SK-N-SH (cell line): Measurements from ENCODE around the gene NTM.

ENCODE experiments used
- EP300 ChIP-seq, 2 experiments: IDR thresholded peaks; 2 replicates each; pipeline versions ENCODE4 v1.4.0 to v1.6.1; 2012; ENCODE audit warnings: borderline replicate concordance in 1 of 2, low read depth in 1 of 2, low read length in 1 of 2
- EZH2phosphoT487 ChIP-seq: fragments of 200-600 bp; sonication (generic); IDR thresholded peaks from 2 replicates; pipeline ENCODE4 v1.6.1; 2017; ENCODE audit warnings: low read depth, mixed run types, mild to moderate bottlenecking, antibody characterized with exemption, moderate library complexity, borderline replicate concordance
- FOXJ3 ChIP-seq: sonication (generic); formaldehyde crosslinking; IDR thresholded peaks from 2 replicates; pipeline ENCODE4 v1.5.1; 2020; ENCODE audit warnings: mild to moderate bottlenecking, missing genetic modification reagents
- GABPA ChIP-seq: IDR thresholded peaks from 2 replicates; pipeline ENCODE4 v1.4.0; 2012; ENCODE audit warnings: low read depth, mild to moderate bottlenecking
- RAD21 ChIP-seq: IDR thresholded peaks from 2 replicates; pipeline ENCODE4 v1.6.1; 2012; ENCODE audit warnings: mild to moderate bottlenecking, low read length
- RCOR1 ChIP-seq: fragments of 150-350 bp; IDR thresholded peaks from 2 replicates; pipeline ENCODE4 v1.6.1; 2017; ENCODE audit warnings: antibody characterized with exemption, low read length
- RXRA ChIP-seq: IDR thresholded peaks from 2 replicates; pipeline ENCODE4 v1.4.0; 2012; ENCODE audit warnings: low read depth, mild to moderate bottlenecking, borderline replicate concordance
- TAF1 ChIP-seq: IDR thresholded peaks from 2 replicates; pipeline ENCODE4 v1.6.1; 2012; ENCODE audit warnings: low read depth, mild to moderate bottlenecking, low read length, moderate library complexity, borderline replicate concordance
- TF ChIP-seq, protein P1 (sequence below): fragments of 200-600 bp; sonication (generic); IDR thresholded peaks from 2 replicates; pipeline ENCODE4 v1.6.1; 2017; ENCODE audit warnings: antibody characterized with exemption, mild to moderate bottlenecking, moderate library complexity
- TF ChIP-seq, protein P2 (sequence below): IDR thresholded peaks from 2 replicates; pipeline ENCODE4 v1.6.1; 2012; ENCODE audit warnings: mild to moderate bottlenecking, low read depth, low read length, moderate library complexity

DNA sequence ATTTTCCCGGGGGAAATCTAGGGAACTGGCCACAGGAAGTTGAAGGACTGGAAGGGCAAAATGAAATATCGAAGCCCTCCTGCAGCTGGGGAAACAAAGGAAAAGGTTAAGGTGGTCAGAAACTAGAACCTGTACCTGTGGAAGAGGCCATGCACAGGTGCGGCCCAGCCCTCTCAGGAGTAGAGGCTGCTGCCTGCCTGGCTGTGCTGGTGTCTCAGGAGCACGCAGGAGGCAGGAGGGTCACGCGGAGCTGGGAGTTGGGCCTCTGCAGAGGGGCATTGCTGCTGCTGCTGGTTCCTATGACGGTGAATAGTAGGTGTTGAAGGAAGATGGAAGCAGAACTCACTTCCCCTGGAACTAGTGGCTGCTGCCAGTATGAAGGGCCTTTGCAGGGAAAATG is 425.7 kb downstream of the NTM start:
- TF ChIP-seq, protein P1, sequence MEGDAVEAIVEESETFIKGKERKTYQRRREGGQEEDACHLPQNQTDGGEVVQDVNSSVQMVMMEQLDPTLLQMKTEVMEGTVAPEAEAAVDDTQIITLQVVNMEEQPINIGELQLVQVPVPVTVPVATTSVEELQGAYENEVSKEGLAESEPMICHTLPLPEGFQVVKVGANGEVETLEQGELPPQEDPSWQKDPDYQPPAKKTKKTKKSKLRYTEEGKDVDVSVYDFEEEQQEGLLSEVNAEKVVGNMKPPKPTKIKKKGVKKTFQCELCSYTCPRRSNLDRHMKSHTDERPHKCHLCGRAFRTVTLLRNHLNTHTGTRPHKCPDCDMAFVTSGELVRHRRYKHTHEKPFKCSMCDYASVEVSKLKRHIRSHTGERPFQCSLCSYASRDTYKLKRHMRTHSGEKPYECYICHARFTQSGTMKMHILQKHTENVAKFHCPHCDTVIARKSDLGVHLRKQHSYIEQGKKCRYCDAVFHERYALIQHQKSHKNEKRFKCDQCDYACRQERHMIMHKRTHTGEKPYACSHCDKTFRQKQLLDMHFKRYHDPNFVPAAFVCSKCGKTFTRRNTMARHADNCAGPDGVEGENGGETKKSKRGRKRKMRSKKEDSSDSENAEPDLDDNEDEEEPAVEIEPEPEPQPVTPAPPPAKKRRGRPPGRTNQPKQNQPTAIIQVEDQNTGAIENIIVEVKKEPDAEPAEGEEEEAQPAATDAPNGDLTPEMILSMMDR = no peak
- TF ChIP-seq EP300 (IDR thresholded peaks at IDR 0.05; ENCODE audit: borderline replicate concordance in 1 of 2, low read depth in 1 of 2, low read length in 1 of 2) = no peak
- TF ChIP-seq GABPA = no peak
- no peak for TF ChIP-seq RXRA
- TF ChIP-seq FOXJ3 (CRISPR knock-in tag) = no peak
- TF ChIP-seq EZH2phosphoT487 = no peak
- TF ChIP-seq RCOR1 = no peak
- TF ChIP-seq RAD21 = no peak
- TF ChIP-seq TAF1 = no peak
- TF ChIP-seq, protein P2, sequence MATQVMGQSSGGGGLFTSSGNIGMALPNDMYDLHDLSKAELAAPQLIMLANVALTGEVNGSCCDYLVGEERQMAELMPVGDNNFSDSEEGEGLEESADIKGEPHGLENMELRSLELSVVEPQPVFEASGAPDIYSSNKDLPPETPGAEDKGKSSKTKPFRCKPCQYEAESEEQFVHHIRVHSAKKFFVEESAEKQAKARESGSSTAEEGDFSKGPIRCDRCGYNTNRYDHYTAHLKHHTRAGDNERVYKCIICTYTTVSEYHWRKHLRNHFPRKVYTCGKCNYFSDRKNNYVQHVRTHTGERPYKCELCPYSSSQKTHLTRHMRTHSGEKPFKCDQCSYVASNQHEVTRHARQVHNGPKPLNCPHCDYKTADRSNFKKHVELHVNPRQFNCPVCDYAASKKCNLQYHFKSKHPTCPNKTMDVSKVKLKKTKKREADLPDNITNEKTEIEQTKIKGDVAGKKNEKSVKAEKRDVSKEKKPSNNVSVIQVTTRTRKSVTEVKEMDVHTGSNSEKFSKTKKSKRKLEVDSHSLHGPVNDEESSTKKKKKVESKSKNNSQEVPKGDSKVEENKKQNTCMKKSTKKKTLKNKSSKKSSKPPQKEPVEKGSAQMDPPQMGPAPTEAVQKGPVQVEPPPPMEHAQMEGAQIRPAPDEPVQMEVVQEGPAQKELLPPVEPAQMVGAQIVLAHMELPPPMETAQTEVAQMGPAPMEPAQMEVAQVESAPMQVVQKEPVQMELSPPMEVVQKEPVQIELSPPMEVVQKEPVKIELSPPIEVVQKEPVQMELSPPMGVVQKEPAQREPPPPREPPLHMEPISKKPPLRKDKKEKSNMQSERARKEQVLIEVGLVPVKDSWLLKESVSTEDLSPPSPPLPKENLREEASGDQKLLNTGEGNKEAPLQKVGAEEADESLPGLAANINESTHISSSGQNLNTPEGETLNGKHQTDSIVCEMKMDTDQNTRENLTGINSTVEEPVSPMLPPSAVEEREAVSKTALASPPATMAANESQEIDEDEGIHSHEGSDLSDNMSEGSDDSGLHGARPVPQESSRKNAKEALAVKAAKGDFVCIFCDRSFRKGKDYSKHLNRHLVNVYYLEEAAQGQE = no peak
